ENCODE data around the gene ECHS1.
A peak's percentile ranks its signal among the peaks of the same experiment; 100 is the strongest.
"Not testable (repeated sequence)": the region's sequence is repeated elsewhere in the genome, so short reads cannot be mapped to it uniquely, and the experiment has no call there.

Gene ECHS1

GRCh38 chr10:133377025-133377817 lies 4.1 kb upstream of the ECHS1 start:
- no peak for DNase-seq

DNA sequence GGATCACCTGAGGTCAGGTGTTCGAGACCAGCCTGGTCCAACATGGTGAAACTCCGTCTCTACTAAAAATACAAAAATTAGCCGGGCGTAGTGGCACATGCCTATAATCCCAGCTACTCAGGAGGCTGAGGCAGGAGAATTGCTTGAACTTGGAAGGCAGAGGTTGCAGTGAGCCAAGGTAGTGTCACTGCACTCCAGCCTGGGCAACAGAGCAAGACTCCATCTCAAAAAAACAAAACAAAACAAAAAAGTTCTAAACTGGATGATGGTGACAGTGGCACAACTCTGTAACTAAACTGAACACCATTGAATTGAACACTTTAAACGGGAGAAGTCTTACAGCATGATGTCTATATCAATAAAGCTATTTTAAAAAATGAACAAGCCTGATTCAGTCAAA lies 3.0 kb upstream of the ECHS1 start:
- not testable (repeated sequence) for DNase-seq

- DNase-seq, result no peak
Observed at GRCh38 chr10:133375357-133376115, 2.4 kb upstream of the ECHS1 start.

- no peak for DNase-seq
Observed at GRCh38 chr10:133372507-133372906, 647 bp downstream of the ECHS1 start.

DNA sequence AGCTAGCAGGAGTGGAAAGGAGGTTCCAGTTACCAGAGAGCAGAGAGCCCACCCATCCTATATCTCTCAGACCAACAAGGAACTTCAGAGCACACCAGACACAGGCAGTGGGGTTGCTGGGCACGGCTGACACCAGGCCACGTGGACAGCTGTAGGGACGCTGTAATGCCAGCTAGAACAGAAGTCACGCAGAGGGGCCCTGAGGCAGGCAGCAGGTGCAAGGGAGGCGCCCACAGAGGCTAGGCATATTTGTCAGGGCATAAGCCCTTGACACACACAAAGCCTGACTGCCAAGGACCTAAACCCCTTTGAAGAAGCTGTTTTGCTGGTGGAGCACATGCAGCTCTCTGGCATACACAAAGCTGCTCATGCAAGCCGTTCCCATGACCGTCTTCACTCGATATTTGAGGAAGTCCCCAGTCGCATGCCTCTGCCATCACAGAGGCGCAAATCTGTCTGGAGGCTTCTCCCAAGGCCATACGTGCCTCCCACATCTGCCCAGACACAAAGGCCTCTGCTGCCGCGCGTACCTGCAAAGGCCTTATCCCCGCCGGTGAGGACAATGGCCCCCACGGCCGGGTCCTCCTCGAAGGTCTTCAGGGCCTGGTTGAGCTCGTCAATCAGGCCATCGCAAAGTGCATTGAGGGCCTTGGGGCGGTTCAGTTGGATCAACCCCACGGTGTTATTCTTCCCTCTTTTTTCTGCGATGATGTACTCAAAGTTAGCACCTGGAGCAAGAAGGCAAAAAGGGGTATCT lies 2.9 kb downstream of the ECHS1 start:
- no peak for DNase-seq

DNA sequence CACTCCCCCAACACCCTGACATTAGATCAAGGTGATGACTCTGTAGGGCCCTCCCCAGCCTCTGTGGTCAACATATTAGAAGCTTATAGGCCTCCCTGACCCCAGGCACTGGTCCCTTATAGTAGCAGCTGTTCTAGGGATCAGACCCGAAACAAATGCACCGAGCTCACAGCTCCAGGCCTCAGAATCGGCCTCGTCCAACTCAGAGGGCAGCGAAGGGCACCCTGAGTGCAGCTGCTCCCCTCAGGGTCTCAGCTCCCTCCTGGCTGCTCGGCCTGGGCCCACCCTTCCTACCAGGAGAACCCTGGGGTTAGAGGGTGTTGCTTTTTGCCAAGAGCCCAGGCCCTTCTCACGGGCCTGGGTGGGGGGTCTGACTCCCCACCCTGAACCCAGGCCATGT lies 5.0 kb downstream of the ECHS1 start:
- DNase-seq, result no peak

- not testable (repeated sequence) for DNase-seq
Observed at GRCh38 chr10:133367461-133367860, 5.7 kb downstream of the ECHS1 start.

DNA sequence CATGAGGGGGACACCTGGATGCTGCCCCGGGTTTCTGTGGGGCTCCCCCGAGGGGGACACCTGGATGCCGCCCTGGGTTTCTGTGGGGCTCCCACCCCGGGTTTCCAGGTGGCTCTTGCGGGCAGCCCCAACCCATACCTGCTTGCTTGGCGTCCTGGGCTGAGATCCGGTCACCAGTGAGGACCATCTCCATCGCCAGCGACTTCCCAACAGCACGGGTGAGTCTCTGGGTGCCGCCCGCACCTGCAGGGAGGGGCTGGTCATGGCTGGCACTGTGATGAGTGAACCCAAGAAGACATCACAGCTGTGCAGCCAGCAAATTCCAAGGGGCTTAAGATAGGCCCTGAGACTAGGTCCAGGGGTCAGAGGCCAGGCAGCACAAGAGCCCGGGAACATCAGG lies 6.4 kb downstream of the ECHS1 start:
- DNase-seq, result no peak

GRCh38 chr10:133366130-133366478 lies 7.0 kb downstream of the ECHS1 start:
- no peak for DNase-seq

DNA sequence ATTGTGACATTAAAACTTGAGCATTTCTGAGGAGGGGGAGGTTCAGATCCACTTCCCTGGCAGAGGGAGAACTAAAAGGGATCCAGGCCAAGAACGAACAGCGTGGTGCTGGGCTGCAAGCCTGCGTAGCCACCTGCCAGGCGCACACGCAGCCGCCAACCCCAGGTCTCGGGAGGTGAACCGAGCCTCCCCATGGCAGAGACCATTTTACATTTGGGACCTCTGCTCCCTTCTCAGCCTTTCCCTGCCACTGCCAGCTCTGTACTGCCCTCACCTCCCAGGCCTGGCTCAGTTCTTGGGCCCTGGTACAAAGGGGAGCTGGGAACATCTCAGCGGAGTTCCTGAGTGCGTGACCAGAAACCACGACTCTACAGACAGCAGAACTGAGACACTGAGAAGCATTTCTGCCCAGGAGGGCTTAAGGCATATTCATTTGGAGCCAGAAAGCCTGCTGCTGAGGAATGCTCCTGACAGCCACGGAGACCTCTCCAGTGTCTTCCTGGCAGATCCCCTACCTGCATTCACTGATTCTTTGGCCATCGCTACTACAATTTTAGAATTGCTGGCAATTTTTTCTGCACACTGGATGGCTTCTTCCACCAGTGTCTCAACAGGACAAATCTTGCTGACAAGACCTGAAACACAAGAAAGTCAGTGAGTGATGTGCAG lies 7.6 kb downstream of the ECHS1 start:
- DNase-seq, result no peak

DNA sequence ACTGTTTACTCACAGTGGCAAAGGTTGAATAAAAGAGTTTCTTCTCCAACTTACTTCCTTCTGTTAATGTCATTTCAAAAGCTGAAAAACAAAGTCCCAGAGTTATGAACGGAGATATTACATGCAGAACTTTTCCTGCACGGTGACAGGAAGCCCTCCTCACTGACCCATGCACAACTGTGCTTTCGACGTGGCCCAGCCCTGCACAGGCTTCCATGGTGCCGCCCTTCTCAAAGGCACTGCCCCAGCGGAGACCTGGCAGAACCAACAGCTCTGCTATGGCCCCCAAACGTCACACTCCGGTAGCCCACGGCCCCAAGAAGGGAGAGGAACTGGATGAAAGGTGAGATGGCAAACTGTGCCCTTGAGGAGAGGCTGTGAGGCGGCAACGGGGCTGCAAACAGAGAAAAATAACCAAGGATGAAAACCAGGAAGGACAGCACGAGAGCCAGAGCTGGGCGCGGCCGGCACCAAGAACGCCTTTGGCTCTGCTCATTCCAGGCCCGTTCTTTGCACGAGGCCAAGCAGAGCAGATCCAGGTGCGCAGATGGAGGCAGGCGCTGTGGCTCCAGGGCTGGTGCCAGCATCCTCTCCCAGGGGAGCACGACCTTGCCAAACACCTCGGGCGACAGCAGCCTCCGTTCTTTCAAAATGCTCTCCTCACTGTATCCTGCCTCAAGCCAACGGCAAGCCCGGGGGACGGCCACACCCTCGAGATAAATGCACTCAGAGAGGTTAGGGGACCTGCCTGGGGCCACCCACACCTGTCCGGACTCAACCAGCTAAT lies 8.3 kb downstream of the ECHS1 start:
- peak; percentile 87 for DNase-seq

DNA sequence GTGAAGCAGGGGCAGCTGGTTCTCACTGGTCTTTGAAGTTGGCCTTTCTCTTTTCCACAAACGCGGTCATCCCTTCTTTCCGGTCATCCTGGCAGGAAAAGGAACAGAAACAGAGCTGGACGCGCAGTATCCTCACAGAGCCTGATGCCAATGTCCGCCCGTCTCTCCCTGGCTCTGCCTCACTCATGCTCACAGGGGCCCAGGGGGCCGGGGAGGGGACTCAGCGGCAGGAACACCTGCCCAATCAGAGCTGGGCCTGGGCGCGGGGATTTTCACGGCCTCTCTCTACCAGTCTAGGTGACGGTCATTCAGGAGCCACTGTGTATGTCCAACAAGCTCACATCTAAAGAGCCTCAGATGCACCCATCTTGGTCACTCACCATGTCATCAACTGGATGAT lies 10.3 kb downstream of the ECHS1 start:
- DNase-seq, result no peak

DNA sequence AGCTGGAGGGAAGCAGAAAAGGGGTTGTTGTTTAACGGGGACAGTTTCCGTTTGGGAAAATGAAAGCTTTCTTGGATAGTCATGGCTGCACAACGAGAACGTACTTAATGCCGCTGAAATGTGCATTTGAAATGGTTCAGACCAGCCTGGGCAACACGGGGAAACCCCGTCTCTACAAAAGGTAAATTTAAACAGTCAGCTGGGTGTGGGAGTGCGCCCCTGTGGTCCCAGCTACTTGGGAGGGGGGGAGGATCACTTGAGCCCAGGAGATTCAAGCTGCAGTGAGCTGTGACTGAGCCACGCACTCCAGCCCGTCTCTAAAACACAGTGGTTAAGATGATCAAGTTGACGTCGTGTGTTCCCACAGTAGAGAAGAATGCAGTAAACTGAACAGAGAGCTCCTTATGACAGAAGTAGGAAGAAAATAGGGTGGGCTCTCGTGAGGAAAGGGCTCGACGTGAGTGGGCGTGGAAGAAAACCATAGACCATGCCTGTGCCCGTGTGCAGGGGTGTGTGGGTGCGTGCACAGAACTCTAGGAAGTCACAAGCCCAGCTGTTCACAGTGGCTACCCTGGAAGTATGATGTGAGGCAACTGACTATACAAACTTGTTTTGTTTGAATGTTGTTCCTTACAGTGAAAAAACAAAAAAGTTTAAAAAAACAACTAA lies 11.2 kb downstream of the ECHS1 start:
- no peak for DNase-seq

DNA sequence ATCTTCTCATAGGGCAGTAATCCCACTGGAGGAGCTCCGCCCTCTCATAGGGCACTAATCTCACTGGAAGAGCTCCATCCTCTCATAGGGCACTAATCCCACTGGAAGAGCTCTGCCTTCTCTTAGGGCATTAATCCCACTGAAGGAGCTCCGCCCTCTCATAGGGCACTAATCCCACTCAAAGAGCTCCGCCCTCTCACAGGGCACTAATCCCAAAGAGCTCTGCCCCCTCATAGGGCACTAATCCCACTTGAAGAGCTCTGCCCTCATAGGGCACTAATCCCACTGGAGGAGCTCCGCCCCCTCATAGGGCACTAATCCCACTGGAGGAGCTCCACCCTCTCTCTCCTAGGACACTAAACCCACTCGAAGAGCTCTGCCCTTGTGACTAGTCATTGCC lies 11.9 kb downstream of the ECHS1 start:
- no peak for DNase-seq

DNA sequence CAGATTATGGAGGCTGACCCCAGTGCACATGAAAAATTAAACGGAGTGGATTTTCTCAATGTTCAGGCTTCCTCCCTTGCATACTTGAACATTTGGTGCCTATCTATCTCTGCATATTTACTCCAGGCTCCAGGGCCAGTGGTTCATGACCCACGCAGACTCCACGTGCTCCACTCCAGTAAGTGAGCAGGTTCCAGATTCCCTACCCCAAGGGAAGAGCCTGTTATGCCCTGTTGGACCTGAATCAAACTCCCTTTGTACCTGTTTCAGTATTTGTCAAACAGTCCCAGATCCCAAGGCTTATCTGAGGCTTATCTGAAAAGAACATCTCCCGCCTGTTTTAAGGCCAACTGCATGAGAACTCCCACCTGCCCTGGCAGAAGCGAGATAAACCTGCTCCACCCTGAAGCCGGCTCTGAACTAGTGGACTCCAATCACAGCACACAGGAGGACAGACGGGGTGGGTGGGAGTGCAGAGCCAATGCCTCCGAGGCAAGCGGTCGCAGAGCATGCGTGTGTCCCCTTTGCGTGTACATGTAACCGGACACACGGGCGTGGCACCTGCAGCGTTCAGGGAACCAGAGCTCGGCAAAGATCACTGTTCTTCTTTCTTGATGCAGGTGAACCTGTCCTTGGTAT lies 13.1 kb downstream of the ECHS1 start:
- no peak for DNase-seq

DNA sequence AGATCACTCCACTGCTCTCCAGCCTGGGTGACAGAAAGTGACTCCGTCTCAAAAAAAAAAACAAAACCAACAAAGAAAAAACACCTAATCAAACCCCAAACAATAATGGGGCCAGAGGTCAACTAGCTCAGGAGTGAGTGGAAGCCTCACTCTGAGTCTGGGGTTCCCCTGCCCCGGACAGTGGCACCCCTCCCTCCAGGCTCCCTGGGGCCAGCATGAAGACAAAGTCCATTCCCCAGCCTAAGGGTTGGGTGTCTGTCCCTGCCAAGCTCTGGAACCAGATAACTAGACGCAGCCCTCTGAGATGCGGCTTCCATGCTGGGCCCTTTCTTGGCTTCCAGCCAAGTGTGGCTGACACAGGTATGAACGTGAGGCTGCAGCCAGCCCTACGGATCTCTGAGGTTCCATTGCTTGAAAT lies 13.6 kb downstream of the ECHS1 start:
- peak; percentile 42 for DNase-seq

DNA sequence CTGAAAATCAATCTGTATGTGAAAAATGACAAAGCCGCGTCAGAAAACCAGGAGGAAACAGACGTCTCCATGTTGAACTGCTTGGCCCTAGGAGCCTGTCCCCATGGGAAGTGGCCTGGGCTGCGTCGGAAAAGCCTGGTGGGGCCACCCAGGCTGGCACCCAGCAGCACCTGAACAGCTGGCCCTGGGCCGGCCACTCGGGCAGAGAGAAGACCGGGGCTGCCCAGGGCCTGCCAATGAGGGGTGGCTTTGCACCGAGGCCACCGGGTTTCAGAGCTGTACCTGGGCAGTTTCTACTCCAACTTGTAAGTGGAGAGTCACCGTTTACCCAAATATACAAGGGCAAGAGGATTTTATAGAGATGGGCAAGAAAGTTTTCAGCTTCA lies 14.2 kb downstream of the ECHS1 start:
- no peak for DNase-seq

GRCh38 chr10:133358162-133358924 lies 14.8 kb downstream of the ECHS1 start:
- DNase-seq, result no peak

- no peak for DNase-seq
Observed at GRCh38 chr10:133357285-133358161, 15.6 kb downstream of the ECHS1 start, which contains the start of gene FUOM. Gene FUOM, minus strand, starts transcription at chr10:133358019. Its CDS starts 12 bp downstream, at chr10:133358007.
